Prostate gland (tissue), 2 donors: ENCODE measurements around the gene PODXL2. TPM values are rescaled to one million over a fixed set of nuclear protein-coding genes. Genes with fewer than 3 reads are reported as not detected.
A peak's percentile ranks its signal among the peaks of the same experiment; 100 is the strongest.

Source experiments
- DNase-seq: peaks from one replicate; pipeline ENCODE4 v3.0.0-alpha.2; 2019; ENCODE audit warnings: low spot score
- H3K27ac ChIP-seq, 2 donors: fragments of 200-600 bp; sonication (generic); 2 replicates each; pipeline ENCODE4 v1.5.1; 2017 to 2019
- H3K27me3 ChIP-seq: fragments of 200-600 bp; sonication (generic); replicated peaks from 2 replicates; pipeline ENCODE4 v1.5.1; 2019; ENCODE audit not compliant: insufficient read depth
- H3K36me3 ChIP-seq, 2 donors: fragments of 200-600 bp; sonication (generic); 1 replicate in 1 of 2; 2 replicates in 1 of 2; pipeline versions ENCODE4 v1.5.1 to v1.8.1; 2017 to 2019
- H3K4me1 ChIP-seq: fragments of 200-600 bp; sonication (generic); replicated peaks from 2 replicates; pipeline ENCODE4 v1.5.1; 2019
- H3K4me3 ChIP-seq, 2 donors: fragments of 200-600 bp; sonication (generic); 2 replicates each; pipeline ENCODE4 v1.5.1; 2017 to 2019
- H3K9me3 ChIP-seq: fragments of 200-600 bp; sonication (generic); 2 replicates; pipeline ENCODE4 v1.5.1; 2017
- CTCF ChIP-seq, 4 experiments: fragments of 200-600 bp in 2 of 4; fragments of 450-650 bp in 2 of 4; sonication (generic) in 2 of 4; IDR thresholded peaks; 1 replicate in 3 of 4; 2 replicates in 1 of 4; pipeline ENCODE4 v1.5.1; 2016 to 2019; ENCODE audit warnings: antibody characterized with exemption in 4 of 4, mild to moderate bottlenecking in 2 of 4, moderate library complexity in 2 of 4
- POLR2A ChIP-seq: fragments of 450-650 bp; IDR thresholded peaks from one replicate; pipeline ENCODE4 v1.6.1; 2016; ENCODE audit warnings: antibody characterized with exemption, mild to moderate bottlenecking
- POLR2AphosphoS5 ChIP-seq: sonication (generic); formaldehyde crosslinking; IDR thresholded peaks from one replicate; pipeline ENCODE4 v1.6.1; 2017; ENCODE audit warnings: antibody characterized with exemption
- WGBS: methylation state at CpG from one replicate; pipeline ENCODE4 v1.1.5; 2018; 5-methylcytosine and 5-hydroxymethylcytosine counted together
- intact Hi-C: fragments of 100-400 bp; cut with DNase I; formaldehyde crosslinking; loops from one replicate; pipeline ENCODE4 v1.14.2; 2022
- total RNA-seq, 2 donors: library from RNA; depleted of rRNA; stranded (reverse); fragments of >200 nt; gene quantifications; one replicate each; pipeline ENCODE4 v1.1.0, GENCODE V29; 2016

The PODXL2 gene
- total RNA-seq, 2 donors from 2014 or later = 63.9 to 73.7 TPM

GRCh38 chr3:127691974-127692373, 63.0 kb downstream of the PODXL2 start:
- Histone ChIP-seq H3K9me3 (no peaks in the 10 kb centered on the region), H3K4me3 (no peak overlapping the region), H3K4me1 (peaks cover 9% of the 10 kb centered on the region), H3K27me3 (no peaks in the 10 kb centered on the region), H3K27ac (no peak overlapping the region), H3K36me3 (no peaks in the 10 kb centered on the region)
- TF ChIP-seq CTCF (IDR thresholded peaks at IDR 0.05) (no peak), POLR2A (no peak), POLR2AphosphoS5 (no peak)
- 89% methylated on average over 6 of the region's 6 CpGs for WGBS
- no peak for DNase-seq
- intact Hi-C loops = loop anchor here (5.0 kb wide), 1 partner anchor 40 kb away; no protein-coding TSS in a partner anchor

GRCh38 chr3:127692501-127693335, 63.7 kb downstream of the PODXL2 start:
- TF ChIP-seq CTCF (IDR thresholded peaks at IDR 0.05) (no peak), POLR2A (no peak), POLR2AphosphoS5 (no peak)
- 89% methylated on average over 21 of the region's 21 CpGs for WGBS
- H3K27me3 ChIP-seq = no peaks in the 10 kb centered on the region
- no peaks in the 10 kb centered on the region for H3K9me3 ChIP-seq
- no peak overlapping the region for H3K4me3 ChIP-seq
- H3K36me3 ChIP-seq = no peaks in the 10 kb centered on the region
- DNase-seq = no peak
- intact Hi-C loops = loop anchor here (5.0 kb wide), 1 partner anchor 40 kb away; no protein-coding TSS in a partner anchor
- H3K27ac ChIP-seq = no peak overlapping the region
- H3K4me1 ChIP-seq = peaks cover 16% of the 10 kb centered on the region

GRCh38 chr3:127693336-127693843, 64.4 kb downstream of the PODXL2 start:
- intact Hi-C loops = loop anchor here (5.0 kb wide), 1 partner anchor 41 kb away; no protein-coding TSS in a partner anchor
- Histone ChIP-seq H3K36me3 (no peaks in the 10 kb centered on the region), H3K4me1 (peaks cover 17% of the 10 kb centered on the region), H3K27ac (no peak overlapping the region), H3K27me3 (no peaks in the 10 kb centered on the region), H3K9me3 (no peaks in the 10 kb centered on the region), H3K4me3 (no peak overlapping the region)
- 81% methylated on average over 7 of the region's 7 CpGs for WGBS
- no peak for DNase-seq
- TF ChIP-seq POLR2AphosphoS5 = no peak
- TF ChIP-seq CTCF (IDR thresholded peaks at IDR 0.05) = no peak
- TF ChIP-seq POLR2A = no peak

- intact Hi-C loops = loop anchor here (5.0 kb wide), 2 partner anchors 42 to 43 kb away; no protein-coding TSS in a partner anchor
- DNase-seq = peak; percentile 82
- Histone ChIP-seq H3K36me3 (no peaks in the 10 kb centered on the region), H3K27ac (no peak overlapping the region), H3K27me3 (no peaks in the 10 kb centered on the region), H3K4me1 (peaks cover 17% of the 10 kb centered on the region), H3K4me3 (no peak overlapping the region), H3K9me3 (no peaks in the 10 kb centered on the region)
- TF ChIP-seq CTCF (IDR thresholded peaks at IDR 0.05) (peak in 3 of 4 experiments; percentile 51 to 72 (median 68)), POLR2AphosphoS5 (peak; percentile 65), POLR2A (no peak)
- 66% methylated on average over 17 of the region's 17 CpGs for WGBS
Measured at GRCh38 chr3:127694467-127695215, 65.7 kb downstream of the PODXL2 start.
